Stimulated activated CD8-positive, alpha-beta memory T cell treated with anti-CD3 and anti-CD28 coated beads, Interleukin-7, amount 100 ng/mL, for 1 hour (primary cell): ENCODE measurements around the gene ERG.

Experiments
- DNase-seq, 2 donors: peaks; one replicate each; pipeline ENCODE4 v3.0.0-alpha.2; 2020; ENCODE audit warnings: low read depth in 2 of 2

The ERG gene

GRCh38 chr21:38330666-38331065, 167.6 kb downstream of the ERG start:
- no peak for DNase-seq
